Caco-2 (cell line): ENCODE data around the gene CACNA1G. TPM values are rescaled to one million over a fixed set of nuclear protein-coding genes. Genes with fewer than 3 reads are reported as not detected.

Experiments
- BruUV-seq: library from RNA; stranded (reverse); fragments of 400-500 nt; replicated peaks from 2 replicates; lab custom pipeline; 2021; lab: Mats Ljungman, UMichigan
- CTCF ChIA-PET: fragments of 300-600 bp; sonication (Branson Sonifier 250); formaldehyde crosslinking; loops from one replicate; lab custom pipeline; 2022; ENCODE audit warnings: antibody characterized with exemption; lab: Charles Lee
- POLR2A ChIA-PET: fragments of 300-600 bp; sonication (Branson Sonifier 250); formaldehyde crosslinking; loops from one replicate; lab custom pipeline; 2022; ENCODE audit warnings: antibody characterized with exemption; lab: Charles Lee
- DNase-seq, 2 experiments: peaks; one replicate each; pipeline versions ENCODE4 v3.0.0 to v3.0.0-alpha.2; 2020 to 2022
- H3K27me3 ChIP-seq: replicated peaks from 2 replicates; pipeline ENCODE4 v1.6.0; 2011; ENCODE audit warnings: low read length; ENCODE audit not compliant: control insufficient read depth, insufficient read depth
- H3K36me3 ChIP-seq: 2 replicates; pipeline ENCODE4 v1.5.1; 2011; ENCODE audit warnings: low read length; ENCODE audit not compliant: control insufficient read depth, insufficient read depth
- H3K4me1 ChIP-seq: fragments of 250-450 bp; sonication (Bioruptor Pico); 2 replicates; pipeline ENCODE4 v1.5.1; 2020; ENCODE audit warnings: mild to moderate bottlenecking
- H3K4me3 ChIP-seq: 2 replicates; pipeline ENCODE4 v1.5.1; 2011; ENCODE audit warnings: low read depth, mild to moderate bottlenecking, control low read depth, low read length
- H3K9me3 ChIP-seq: fragments of 250-450 bp; sonication (Bioruptor Pico); 2 replicates; pipeline ENCODE4 v1.5.1; 2020; ENCODE audit warnings: mild to moderate bottlenecking, moderate library complexity
- H3K27ac Mint-ChIP-seq: one replicate; pipeline ENCODE4 v1.8.0; 2022; ENCODE audit warnings: mixed read lengths; ENCODE audit not compliant: unreplicated experiment
- H3K27me3 Mint-ChIP-seq: one replicate; pipeline ENCODE4 v1.8.0; 2022; ENCODE audit warnings: mixed read lengths; ENCODE audit not compliant: insufficient read depth, unreplicated experiment
- H3K36me3 Mint-ChIP-seq: one replicate; pipeline ENCODE4 v1.8.0; 2022; ENCODE audit warnings: mild to moderate bottlenecking, mixed read lengths; ENCODE audit not compliant: insufficient read depth, unreplicated experiment
- H3K4me1 Mint-ChIP-seq: one replicate; pipeline ENCODE4 v1.8.0; 2022; ENCODE audit warnings: low read depth, mixed read lengths; ENCODE audit not compliant: unreplicated experiment
- H3K4me3 Mint-ChIP-seq: one replicate; pipeline ENCODE4 v1.8.0; 2022; ENCODE audit warnings: mild to moderate bottlenecking, moderate library complexity, mixed read lengths; ENCODE audit not compliant: unreplicated experiment
- H3K9me3 Mint-ChIP-seq: one replicate; pipeline ENCODE4 v1.8.0; 2022; ENCODE audit warnings: mixed read lengths; ENCODE audit not compliant: unreplicated experiment
- intact Hi-C: fragments of 100-400 bp; cut with micrococcal nuclease; formaldehyde crosslinking; loops from one replicate; pipeline ENCODE4 v1.10.0; 2022; ENCODE audit not compliant: unreplicated experiment
- total RNA-seq: library from RNA; stranded (reverse); gene quantifications from 2 replicates; pipeline ENCODE4 v1.2.3, GENCODE V29; 2022
- TF ChIP-seq, protein P1 (sequence below), 2 experiments: fragments of 200-600 bp in 1 of 2; IDR thresholded peaks; 1 replicate in 1 of 2; 2 replicates in 1 of 2; pipeline versions ENCODE4 v1.5.1 to v1.8.0; 2011 to 2022; ENCODE audit warnings: antibody characterized with exemption in 1 of 2, control low read depth in 1 of 2, inconsistent platforms in 1 of 2, low read depth in 1 of 2, low read length in 1 of 2, mild to moderate bottlenecking in 1 of 2, moderate library complexity in 1 of 2; ENCODE audit not compliant: insufficient read depth in 1 of 2, severe bottlenecking in 1 of 2, unreplicated experiment in 1 of 2

CACNA1G gene
- total RNA-seq, 1 experiment from 2014 or later = 1.4 TPM

DNA sequence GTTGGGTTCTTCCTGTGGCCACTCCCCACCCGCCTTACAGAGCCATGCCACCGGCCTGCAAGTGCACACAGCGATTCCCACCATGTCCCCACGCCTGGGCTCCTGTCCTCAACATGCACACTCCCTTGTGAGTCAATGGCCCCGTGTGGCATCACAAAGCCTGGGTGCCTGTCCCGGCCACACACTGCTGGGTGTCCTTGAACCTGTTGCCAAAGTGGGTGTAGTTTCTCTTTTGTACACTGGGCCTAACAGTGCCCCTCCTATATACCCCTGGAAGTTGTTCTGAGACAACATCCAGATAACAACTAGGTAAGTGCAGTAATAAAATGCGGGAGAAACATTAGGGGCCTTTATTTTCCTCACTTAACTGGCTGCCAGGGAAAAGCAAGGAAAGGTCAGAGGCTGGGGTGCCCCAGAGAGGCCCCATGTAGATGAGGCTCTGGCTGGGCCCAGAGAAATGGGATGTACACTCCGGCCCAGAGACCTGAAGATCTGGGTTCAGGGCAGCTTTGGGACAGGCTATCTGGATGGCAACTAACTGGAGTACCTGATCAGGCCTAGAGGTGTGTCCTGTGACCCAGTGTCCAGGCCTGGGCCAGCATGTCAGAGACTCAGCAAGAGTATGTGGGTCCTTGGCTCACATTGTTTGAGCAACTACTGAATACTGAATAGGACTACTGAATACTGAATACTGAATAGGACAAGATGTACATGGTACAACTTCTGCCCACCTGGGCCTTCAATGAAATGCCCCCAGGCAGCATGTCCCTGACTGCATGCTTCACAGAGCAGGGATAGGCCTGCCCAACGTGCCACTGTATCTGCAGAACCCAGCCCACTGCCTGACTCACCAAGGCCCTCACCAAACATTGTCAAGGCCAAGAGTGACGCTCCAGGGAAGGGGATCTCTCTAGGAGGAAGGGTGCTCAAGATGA, 82.5 kb downstream of the CACNA1G start:
- BruUV-seq = no TSS peak
- ChIA-PET CTCF (no interaction called here), POLR2A (no interaction called here)
- Mint-ChIP-seq H3K4me1 (peaks cover 20% of the 10 kb centered on the region), H3K36me3 (no peaks in the 10 kb centered on the region), H3K27me3 (no peaks in the 10 kb centered on the region), H3K27ac (peak overlapping the region; percentile 12), H3K4me3 (no peak overlapping the region), H3K9me3 (no peaks in the 10 kb centered on the region)
- Histone ChIP-seq H3K36me3 (no peaks in the 10 kb centered on the region), H3K9me3 (no peaks in the 10 kb centered on the region), H3K4me1 (peaks cover 35% of the 10 kb centered on the region), H3K4me3 (no peak overlapping the region), H3K27me3 (no peaks in the 10 kb centered on the region)
- intact Hi-C loops = no loop called here
- no peak for DNase-seq
- TF ChIP-seq, protein P1, sequence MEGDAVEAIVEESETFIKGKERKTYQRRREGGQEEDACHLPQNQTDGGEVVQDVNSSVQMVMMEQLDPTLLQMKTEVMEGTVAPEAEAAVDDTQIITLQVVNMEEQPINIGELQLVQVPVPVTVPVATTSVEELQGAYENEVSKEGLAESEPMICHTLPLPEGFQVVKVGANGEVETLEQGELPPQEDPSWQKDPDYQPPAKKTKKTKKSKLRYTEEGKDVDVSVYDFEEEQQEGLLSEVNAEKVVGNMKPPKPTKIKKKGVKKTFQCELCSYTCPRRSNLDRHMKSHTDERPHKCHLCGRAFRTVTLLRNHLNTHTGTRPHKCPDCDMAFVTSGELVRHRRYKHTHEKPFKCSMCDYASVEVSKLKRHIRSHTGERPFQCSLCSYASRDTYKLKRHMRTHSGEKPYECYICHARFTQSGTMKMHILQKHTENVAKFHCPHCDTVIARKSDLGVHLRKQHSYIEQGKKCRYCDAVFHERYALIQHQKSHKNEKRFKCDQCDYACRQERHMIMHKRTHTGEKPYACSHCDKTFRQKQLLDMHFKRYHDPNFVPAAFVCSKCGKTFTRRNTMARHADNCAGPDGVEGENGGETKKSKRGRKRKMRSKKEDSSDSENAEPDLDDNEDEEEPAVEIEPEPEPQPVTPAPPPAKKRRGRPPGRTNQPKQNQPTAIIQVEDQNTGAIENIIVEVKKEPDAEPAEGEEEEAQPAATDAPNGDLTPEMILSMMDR (IDR thresholded peaks at IDR 0.05; ENCODE audit: insufficient read depth in 1 of 2, low read depth in 1 of 2, low read length in 1 of 2, severe bottlenecking in 1 of 2, unreplicated experiment in 1 of 2) = no peak

DNA sequence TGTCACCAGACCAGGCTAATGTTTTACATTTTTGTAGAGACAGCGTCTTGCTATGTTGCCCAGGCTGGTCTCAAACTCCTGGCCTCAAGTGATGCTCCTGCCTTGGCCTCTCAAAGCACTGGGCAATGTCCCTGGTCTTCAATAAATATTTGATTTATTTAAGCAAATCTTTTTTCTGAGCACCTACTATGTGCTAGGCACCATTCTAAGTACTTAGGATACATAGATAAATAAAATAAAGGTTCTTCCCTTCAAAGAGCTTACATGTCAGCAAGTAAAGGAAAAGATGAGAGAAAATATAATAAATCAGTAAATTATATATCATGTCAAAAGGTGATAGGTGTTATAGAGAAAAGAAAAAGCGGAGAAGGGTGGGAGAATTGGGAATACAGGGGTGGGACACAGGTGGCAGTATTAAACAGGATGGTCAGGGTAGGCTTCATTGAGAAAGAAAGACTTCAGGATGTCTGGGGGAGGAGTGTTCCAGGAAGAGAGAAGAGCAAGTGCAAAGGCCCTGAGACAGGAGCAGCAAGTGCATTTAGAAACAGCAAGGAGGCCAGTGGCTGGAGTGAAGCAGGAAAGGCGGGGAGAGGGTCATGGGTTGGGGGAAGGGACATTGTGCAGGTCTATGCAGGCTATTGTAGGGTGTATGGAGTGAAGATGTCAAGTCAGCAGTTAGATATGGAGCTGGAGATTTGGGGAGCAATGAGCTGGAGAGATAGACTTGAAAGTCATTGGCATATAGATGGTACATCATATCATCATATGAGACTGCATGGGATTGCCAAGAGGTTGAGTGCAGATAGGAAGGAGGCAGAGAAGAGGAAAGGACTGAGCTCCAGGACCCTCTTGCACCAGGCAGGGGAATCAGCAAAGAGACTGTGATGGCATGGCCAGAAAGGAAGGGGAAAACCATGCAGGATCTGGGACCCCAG, 85.5 kb downstream of the CACNA1G start:
- no peak overlapping the region for H3K4me3 Mint-ChIP-seq
- H3K9me3 Mint-ChIP-seq = no peaks in the 10 kb centered on the region
- Histone ChIP-seq H3K9me3 (no peaks in the 10 kb centered on the region), H3K36me3 (peaks cover 1% of the 10 kb centered on the region; the same call in 1 of the 2 replicates), H3K27me3 (no peaks in the 10 kb centered on the region), H3K4me1 (peaks cover 5% of the 10 kb centered on the region), H3K4me3 (no peak overlapping the region)
- BruUV-seq = no TSS peak
- H3K27me3 Mint-ChIP-seq = no peaks in the 10 kb centered on the region
- no peak overlapping the region for H3K27ac Mint-ChIP-seq
- ChIA-PET CTCF (interaction anchor here (0.7 to 2.2 kb wide), 3 partner anchors 10 to 23 kb away, joined by 3 to 7 read pairs (median 7); no protein-coding TSS in a partner anchor), POLR2A (interaction anchor here (0.6 to 1.5 kb wide), 4 partner anchors 10 to 221 kb away, joined by 3 to 11 read pairs (median 4); no protein-coding TSS in a partner anchor)
- TF ChIP-seq, protein P1 (IDR thresholded peaks at IDR 0.05; ENCODE audit: insufficient read depth in 1 of 2, low read depth in 1 of 2, low read length in 1 of 2, severe bottlenecking in 1 of 2, unreplicated experiment in 1 of 2) = no peak
- intact Hi-C loops = no loop called here
- no peaks in the 10 kb centered on the region for H3K36me3 Mint-ChIP-seq
- no peak for DNase-seq
- H3K4me1 Mint-ChIP-seq = peaks cover 11% of the 10 kb centered on the region

GRCh38 chr17:50647187-50647586, 86.7 kb downstream of the CACNA1G start:
- intact Hi-C loops = no loop called here
- no TSS peak for BruUV-seq
- no peak overlapping the region for H3K27ac Mint-ChIP-seq
- CTCF ChIA-PET = no interaction called here
- no peaks in the 10 kb centered on the region for H3K9me3 Mint-ChIP-seq
- TF ChIP-seq, protein P1 (IDR thresholded peaks at IDR 0.05; ENCODE audit: insufficient read depth in 1 of 2, low read depth in 1 of 2, low read length in 1 of 2, severe bottlenecking in 1 of 2, unreplicated experiment in 1 of 2) = no peak
- Histone ChIP-seq H3K27me3 (no peaks in the 10 kb centered on the region), H3K36me3 (peaks cover 1% of the 10 kb centered on the region; the same call in 1 of the 2 replicates), H3K9me3 (peaks cover 7% of the 10 kb centered on the region), H3K4me1 (no peaks in the 10 kb centered on the region), H3K4me3 (no peak overlapping the region)
- no peak overlapping the region for H3K4me3 Mint-ChIP-seq
- DNase-seq = no peak
- POLR2A ChIA-PET = no interaction called here
- no peaks in the 10 kb centered on the region for H3K27me3 Mint-ChIP-seq
- no peaks in the 10 kb centered on the region for H3K36me3 Mint-ChIP-seq
- peaks cover 11% of the 10 kb centered on the region for H3K4me1 Mint-ChIP-seq
